Measurements from ENCODE around the gene TPBGL. TPM values are rescaled to one million over a fixed set of nuclear protein-coding genes. Genes with fewer than 3 reads are reported as not detected.

Gene TPBGL
- polyA plus RNA-seq, 4 donors: 0.10 to 0.20 (median 0.13) TPM

DNA sequence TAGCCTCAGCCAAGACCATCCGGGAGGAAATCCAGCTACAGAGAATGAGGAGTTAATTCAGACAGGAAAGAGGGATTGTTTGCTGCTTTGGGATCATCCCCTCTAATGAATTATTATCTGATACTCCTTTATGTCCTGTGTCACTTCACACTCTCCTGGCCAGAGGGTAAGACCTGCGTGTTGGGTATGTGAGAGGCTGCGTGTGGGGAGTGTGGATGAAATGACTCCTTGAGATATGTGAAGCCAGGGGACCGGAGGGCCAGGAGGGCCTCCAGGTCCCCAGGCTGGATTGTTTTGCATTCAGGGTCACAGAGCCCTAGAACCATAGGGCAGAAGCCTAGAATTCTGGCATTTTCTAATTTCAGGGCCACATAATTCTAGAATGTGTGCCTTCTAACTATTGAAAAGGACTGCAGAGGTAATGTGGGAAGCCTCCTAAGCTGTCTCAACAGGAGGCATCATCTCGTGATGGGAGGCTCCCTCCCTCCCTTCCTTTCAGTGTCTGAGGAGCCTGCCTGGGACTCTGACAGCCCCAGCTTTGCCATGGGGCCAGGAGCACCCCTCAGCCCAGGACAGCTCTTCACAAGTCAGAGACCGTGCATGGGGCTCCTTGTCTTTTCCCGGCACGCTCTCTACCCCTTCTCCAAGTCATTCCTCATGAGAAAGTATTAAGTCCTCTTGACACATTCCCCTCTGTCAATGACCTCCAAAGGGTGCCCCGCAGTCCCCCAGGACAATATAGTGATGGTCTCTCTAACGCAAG lies 3.7 kb downstream of the TPBGL start:
- no peak for DNase-seq (ENCODE audit: low read depth in 4 of 4, low spot score in 2 of 4)

DNA sequence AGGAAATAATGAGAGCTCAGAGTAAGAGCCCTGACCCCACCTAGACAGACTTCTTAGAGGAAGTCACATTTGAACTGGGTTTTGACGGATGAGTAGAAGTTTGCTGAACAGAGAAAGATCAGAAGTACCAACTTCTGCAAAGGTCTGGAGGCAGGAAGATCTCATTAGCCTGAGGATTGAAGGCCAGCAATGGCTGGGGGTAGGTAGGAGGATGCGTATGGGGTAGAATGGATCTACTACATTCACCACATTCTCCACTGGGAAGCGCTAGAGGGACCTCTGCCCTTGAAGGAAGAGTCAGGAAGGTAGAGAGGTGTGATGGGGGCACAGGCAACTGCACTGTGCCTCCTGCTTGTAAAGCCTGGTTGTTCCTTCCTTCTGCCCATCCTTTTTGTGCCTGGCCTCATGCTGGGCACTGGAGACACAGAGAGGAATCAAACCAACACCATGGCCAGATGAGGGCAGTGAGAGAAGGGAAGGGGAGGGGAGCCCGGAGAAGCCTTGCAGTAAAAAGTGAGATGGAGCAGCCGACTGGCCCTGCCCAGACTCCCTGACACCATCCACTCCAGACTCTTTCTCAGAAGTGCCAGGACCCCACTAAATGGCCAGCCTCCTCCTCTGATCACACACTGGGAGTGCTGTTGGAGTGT lies 4.9 kb downstream of the TPBGL start:
- no peak for DNase-seq (ENCODE audit: low read depth in 4 of 4, low spot score in 2 of 4)

DNA sequence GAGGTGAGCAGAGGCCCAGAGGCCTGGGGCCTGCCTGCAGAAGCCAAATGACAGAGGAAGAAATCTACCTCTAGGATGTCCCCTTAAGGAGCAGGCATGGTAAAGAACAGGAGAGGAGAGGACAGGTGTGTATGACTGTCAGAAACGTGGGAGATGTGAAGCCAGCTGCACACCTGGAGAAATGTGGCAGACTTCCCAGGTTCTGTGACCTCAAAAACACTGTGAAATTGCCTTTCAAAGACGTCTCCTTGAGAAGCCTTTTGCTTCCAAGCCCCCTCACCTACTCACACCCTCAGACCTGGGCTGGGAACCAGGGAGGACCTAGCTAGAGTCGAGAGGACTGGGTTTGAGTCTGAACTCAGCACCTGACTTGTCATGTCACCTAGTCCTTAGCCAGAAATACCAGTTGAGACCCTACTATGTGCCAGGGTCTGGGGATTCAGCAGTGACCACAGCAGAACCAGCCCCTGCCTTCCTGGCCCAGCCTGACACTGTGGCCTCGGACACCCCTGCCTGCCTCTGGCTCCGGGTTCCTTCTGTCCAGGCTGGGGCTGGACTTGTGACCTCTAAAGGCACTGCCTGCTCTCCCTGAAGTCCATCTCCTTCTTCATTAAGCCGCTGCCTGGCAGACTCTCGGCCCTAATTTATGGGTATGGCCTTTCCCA lies 5.6 kb downstream of the TPBGL start:
- DNase-seq (ENCODE audit: low read depth in 4 of 4, low spot score in 2 of 4): no peak

DNA sequence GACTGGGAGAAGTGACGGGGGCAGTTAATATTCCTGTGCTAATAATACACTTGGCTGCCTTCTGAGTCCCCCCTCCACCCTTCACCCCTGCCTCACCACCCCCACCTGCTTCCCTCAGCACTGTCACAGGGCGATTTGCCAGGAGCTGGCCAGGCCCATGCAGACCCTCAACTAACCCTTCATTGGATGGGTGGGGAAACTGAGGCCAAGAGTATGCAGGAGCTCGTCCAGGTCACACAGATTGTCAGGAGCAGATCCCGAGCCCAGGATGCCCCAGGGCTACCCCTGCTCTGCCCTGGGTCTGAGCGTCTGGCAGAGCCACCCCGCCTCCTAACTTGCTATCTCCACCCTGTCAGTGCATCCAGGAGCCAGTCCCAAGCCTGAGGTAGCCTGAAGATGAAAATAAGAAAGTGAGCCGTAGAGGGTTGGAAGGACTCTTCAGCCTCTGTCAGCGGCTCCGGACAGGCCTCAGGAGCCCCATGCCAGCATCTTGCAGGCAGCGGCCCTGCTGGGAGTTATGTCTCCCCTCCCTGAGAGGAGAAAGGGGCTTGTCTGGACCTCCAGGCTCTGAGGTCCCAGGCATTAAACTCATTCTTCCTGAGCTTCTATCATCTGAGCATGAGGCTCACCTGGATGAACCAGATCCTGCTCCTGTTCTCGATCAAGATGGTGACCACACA lies 6.2 kb downstream of the TPBGL start:
- DNase-seq (ENCODE audit: low read depth in 4 of 4, low spot score in 2 of 4): no peak

DNA sequence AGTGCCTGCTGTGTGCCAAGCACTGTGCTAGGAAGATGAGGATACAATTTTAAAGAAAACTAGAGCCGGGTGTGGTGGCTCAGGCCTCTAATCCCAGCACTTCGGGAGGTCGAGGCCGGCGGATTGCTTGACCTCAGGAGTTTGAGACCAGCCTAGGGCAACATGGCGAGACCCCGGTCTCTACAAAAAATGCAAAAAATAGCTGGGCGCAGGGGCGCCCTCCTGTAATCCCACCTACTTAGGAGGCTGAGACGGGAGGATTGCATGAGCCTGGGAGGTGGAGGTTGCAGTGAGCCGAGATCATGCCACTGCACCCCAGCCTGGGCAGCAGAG lies 8.3 kb downstream of the TPBGL start:
- DNase-seq (ENCODE audit: low read depth in 4 of 4, low spot score in 2 of 4): no peak

DNA sequence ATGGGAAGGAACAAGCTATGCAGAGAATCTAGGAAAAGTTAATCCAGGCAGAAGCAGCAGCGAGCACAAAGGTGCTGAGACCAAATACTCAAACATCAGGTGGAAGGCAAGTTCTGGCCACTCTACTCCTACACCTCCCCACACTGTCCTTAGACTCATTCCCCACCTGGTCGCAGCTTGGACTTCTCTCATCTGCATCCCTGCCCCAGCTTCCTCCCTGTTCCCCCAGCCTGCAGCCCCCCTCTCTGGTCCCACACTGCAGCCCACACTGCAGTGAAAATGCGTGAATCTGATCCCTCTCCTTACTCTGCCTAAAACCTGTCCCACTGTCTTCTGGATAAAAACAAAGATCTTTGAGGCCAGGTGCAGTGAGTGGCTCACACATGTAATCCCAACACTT lies 9.1 kb downstream of the TPBGL start:
- no peak for DNase-seq (ENCODE audit: low read depth in 4 of 4, low spot score in 2 of 4)

DNA sequence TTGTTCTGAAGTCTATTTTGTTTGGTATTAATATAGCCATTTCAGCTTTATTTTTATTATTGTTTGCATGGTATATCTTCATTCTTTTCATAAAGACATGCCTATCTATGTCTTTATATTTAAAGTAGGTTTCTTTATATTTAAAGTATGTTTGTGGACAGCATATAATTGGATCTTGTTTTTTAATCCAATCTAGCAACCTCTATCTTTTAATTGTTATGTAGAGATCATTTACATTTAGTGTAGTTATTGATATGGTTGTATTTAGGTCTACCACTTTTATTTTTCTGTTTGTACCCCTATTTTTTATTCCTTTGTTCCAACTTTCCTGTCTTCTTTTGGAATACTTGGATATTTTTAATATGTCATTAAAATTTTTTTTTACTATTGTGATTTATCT lies 13.8 kb downstream of the TPBGL start:
- DNase-seq (ENCODE audit: low read depth in 4 of 4, low spot score in 2 of 4): no peak

DNA sequence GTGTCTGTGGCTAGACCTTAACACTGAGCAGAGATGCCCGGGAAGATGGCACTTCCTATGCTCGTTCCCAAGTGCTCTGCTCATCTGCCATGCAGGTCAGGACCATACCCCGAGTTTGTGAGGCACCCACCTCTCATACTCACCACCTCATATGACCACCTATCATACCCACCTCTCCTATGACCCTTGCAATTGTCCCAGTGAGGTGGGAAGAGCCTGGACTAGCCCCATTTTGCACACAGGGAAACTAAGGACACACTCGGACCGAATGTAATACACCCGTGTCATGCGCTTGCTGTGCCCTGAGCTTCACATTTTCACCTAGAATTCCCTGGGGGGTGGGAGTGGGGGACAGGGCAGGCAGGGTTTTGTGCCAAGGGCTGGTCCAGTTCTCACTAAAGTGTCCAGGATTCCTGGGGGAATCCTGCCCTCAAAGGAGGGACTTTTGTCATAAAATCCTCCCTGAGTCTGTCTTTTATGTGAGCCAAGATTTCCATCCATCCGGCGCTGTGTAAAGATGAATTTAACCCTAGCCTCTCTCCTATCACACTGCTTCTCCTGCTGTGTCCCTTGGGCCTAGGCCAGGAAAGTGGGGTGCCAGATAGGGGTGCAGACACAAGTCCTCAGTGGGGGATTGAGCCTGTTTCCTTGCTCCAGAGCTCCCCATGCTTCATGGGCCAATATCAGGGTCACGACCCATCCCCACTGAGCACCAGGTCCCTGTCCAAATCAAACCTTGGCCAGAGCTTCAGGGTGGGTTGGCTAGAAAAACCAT lies 20.0 kb downstream of the TPBGL start:
- no peak for DNase-seq (ENCODE audit: low read depth in 4 of 4, low spot score in 2 of 4)

DNA sequence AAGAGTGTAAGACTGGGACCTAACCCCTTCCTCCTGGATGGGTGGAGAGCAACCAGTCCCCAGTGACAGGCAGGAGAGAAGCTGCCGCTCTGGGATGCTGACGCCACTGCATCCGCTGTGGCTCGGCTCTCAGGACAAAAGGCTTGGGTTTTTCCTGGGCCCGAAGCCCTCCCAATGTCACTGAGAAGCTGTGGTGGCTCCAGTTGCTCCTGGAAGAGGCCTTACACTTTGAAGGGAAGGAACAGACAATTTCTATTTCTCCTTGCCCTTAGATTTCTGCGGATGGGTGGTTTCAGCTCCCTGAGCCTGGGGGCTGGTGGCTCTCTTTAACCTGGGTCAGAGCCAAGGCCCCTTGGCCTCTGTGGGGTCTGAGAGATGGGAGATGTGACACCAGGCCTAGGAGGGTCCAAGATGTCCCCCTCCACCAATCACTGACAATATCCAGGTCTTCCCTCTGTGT lies 21.4 kb downstream of the TPBGL start:
- no peak for DNase-seq (ENCODE audit: low read depth in 4 of 4, low spot score in 2 of 4)

DNA sequence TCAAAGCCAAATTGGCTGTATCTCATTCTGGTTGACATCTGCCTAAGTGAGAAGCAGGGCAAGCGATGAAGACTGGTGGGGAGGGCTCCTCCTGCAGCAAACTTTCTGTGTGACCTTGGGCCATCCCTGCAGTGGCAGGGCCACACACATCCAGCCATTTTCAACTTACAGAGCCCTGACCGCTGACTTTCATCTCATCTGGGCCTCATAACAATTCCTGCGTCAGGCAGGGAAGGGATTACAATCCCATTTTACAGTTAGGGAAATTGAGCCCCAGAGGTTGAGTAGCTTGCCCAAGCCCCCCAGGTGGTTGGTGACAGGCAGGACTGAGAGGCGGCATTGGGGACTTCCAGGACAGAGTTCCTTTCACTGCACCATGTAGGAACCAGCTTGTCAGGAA lies 21.9 kb downstream of the TPBGL start:
- DNase-seq (ENCODE audit: low read depth in 4 of 4, low spot score in 2 of 4): no peak

DNA sequence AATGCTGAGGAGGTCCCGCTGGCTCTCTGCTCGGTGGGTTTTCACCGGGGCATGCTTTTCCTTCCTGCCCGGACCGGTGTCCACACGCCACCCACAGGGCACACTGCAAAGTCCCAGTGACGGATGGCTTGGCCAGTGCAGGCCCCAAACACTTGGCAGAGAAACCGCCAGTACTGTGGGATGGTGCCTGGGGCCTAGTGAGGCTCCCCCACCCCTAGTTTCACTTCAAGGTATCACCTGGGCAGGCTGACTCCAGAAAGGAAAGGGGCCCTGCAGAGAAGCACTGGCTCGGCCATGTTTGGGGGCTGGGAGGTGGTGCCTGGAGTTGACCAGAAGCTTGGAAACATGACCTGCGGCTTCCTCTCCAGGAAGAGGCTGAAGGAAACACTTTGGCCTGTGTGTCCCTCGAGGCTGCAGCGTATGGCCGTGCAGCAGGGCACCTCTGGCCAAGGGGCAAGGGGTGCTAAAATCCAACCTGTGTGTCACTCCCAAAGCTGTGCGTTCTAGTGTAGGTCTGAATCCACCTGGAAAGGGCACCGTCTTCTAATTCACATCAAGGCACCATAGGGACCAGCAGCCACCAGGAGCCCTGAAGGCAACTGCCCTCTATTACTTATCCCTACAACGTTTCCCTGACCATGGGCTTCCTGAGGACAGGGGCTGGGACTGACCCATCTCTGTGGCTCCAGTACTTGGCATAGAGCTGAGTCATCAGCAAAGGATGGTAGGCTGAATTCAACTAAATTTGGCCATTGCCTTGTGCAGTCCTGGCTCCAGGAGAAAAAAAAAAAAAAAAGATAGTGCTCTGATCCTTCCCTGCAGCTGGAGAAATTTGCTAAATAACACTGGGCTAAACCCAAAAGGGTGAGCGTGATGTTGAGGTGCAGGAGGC lies 22.6 kb downstream of the TPBGL start:
- no peak for DNase-seq (ENCODE audit: low read depth in 4 of 4, low spot score in 2 of 4)

DNA sequence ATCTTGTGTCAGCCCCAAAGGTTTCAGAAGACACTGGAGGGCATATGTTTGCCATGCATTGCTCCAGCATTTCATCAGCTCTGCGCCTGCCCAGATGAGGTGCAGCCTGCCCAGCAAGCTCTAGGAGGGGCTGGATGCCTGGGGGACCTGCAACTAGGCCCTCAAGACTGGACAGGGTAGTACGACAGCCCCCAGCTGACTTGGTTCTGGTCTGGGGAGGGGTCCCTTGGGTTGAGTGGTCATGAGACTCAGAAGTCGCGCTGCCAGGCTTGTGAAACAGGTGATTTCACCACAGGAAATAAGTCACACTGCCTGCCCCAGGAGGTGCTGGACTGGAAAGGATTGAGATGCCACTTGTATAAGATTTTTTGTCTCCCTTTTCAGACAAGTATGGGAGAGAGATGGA lies 23.4 kb downstream of the TPBGL start:
- no peak for DNase-seq (ENCODE audit: low read depth in 4 of 4, low spot score in 2 of 4)

DNA sequence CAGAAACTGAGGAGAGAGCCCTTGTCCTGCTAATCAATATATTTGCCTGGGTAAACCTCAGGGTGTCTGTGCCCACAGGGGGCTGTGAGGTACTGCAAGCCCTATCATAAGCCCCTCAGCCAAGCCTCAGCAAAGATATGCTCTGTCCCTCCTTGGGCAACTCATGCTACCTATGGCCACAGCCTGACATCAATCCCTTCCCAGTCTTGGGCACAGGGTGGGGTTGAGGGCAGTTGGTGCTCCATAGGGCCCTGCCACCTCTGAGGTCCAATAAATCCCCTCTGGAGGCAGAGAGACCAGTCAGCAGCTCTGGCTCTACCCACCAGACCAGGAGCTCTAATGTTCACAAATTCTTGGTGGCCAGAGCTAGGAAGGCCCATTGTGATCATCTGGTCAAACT lies 23.8 kb downstream of the TPBGL start:
- no peak for DNase-seq (ENCODE audit: low read depth in 4 of 4, low spot score in 2 of 4)

DNA sequence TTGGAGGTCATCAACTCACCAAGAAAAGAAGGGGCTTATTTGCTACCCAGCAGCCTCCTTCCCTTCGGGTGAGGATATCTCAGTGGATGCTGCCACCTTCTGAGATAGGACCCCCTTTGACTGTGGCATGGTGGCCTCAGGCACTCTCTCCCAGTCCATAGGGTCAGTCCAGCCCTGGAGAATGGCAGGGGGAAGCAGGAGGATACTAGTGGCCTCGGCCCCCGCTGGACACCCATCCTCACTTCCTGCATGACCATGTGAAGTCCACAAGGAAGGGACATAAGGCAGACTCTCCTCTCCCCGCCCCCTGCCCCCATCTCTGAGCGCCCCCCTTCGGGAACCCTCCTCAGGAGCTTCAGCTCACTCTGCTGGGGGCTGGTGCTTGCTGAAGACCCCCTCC lies 24.4 kb downstream of the TPBGL start:
- DNase-seq (ENCODE audit: low read depth in 4 of 4, low spot score in 2 of 4): no peak

DNA sequence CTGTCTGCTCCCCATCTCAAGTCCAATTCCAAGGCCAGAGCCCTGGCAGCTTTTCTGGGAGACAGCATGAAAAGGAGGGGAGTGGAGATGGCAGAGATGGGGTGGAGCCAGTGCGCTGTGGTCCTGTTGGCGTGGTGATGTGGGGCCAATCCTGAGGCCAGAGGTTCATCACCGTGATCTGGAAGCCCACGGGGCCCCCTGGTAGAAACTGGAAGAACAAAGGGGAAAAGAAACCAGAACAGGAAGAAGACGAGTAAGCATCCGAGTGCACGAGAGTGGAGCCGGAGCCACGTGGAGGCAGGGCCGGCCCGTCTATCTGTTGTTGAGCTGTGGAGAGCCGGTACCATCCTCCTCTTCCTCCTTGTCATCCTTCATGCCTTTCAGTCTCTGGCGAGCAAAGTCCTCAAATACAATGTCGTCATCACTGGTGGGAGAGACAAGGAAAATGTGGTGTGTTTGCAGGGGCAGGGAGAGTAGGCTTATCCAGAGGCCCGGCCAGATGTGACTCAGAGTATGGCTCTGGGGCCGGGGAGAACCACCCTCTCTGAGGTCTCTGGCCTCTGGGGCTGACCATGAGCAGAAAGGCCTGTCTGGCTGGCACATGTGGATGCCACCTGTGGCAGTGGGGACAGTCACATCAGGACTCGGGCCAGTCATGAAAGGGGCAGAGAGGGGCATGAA lies 25.4 kb downstream of the TPBGL start:
- no peak for DNase-seq (ENCODE audit: low read depth in 4 of 4, low spot score in 2 of 4)

DNA sequence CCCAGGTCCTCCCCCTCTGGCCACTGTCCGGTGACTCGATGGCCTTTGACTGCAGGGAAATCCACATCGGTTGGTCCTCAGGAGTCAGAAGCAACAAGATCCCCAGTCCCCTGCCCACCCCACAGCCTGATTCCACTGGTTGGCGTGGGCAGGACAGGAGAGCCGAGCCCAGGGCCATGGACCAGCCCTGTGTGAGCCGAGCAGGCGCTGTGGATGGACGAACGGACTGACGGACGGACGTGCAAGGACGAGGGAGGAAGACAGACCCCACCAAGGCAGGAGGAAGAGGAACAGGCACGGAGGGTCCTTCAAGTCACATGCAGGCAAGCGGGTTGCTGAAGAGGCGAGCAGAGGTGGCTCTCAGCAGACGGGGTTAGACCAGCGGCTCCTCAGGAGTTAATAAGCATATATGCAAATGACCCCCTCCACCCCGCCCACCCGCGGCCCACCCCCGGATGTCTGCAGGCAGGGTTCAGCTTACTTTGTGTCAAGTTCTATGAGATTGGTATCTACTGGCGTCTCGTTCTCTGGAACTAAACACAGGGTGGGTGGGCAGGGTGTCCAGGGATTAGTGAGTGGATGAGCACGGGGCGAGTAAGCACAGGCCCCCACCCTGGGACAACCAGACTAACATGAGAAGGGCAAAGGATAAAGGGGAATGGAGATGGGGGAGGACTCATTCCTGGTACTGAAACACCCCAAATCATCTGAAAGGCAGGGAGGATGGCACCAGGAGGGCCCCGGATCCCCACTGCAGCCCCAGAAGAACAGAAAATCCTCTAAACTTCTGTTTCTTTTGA lies 26.8 kb downstream of the TPBGL start:
- no peak for DNase-seq (ENCODE audit: low read depth in 4 of 4, low spot score in 2 of 4)

DNA sequence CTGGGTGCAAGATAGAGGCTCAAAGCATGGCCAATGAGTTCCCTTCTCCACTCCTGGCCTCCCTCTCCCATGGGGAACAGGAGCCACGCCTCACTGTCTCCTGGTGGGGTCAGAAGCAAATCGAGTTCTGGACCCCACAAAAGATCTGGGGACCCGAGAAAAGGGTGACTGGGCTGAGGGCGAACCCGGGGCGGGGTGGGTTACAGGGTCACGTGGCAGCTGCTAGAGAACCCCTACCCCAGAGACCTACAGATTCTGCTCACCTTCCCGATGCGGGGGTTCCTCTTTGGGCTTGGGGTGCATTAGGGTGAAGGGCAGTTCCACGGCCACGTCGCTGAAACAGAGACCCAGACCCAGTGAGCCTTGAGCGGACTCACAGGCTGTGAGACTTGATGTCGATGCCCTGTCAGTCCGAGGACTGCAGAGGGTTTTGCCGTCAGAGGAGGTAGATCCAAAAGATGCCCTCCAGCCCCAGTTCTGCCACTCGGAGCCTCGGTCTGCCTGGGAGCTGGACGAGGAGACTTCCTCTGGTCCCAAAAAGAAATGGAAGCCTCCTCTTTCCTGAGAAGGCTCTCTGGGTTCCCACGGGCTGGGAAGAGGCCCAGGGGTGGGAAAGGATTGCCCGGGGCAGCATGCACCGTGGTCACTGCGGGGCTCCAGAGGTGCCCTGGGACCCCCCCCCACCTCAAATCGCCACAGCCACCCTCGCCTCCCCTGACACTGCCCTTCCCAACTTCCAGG lies 28.2 kb downstream of the TPBGL start:
- no peak for DNase-seq (ENCODE audit: low read depth in 4 of 4, low spot score in 2 of 4)

DNA sequence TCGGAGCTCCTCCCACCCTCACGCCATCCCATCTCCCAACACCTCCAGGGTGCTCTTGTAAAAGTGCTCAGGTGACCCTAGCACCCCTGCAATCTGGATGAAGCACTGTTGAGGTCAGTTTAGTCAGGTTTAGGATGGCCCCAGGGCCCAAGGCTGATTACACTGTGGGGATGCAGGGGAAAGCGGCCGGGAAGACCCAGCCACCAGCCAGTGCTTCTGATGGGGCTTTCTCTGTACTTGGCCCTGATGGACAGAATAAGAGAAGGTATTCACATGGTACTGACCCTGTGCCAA lies 28.7 kb downstream of the TPBGL start:
- no peak for DNase-seq (ENCODE audit: low read depth in 4 of 4, low spot score in 2 of 4)

Measured in left renal cortex interstitium (tissue), 4 donors.